Measurements from ENCODE around the gene DOP1A.

DNA sequence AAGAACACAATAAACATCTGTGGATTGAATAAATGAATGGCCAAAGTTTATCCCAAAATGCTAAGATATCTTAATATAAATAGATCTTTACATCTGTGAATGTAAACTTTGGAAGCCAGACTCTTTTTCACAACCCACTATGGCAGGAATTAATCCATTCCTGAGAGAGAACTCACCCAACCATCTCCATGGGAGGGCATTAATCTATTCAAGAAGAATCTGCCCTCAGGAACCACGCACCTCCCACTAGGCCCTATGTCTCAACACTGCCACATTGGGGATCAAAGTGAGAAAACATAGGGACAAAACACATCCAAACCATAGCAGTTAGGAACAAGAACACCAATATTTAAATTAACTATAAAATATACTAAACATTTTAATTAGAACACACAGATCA, 5.2 kb upstream of the DOP1A start:
- no peak for TF ChIP-seq EP300 (IDR thresholded peaks at IDR 0.05; ENCODE audit: borderline replicate concordance)
- TF ChIP-seq, protein P1, sequence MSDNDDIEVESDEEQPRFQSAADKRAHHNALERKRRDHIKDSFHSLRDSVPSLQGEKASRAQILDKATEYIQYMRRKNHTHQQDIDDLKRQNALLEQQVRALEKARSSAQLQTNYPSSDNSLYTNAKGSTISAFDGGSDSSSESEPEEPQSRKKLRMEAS (IDR thresholded peaks at IDR 0.05), result no peak
- no peak for TF ChIP-seq ZBTB7A (IDR thresholded peaks at IDR 0.05; ENCODE audit: low read depth)
- TF ChIP-seq CEBPB (IDR thresholded peaks at IDR 0.05), result no peak
- TF ChIP-seq, protein P2, sequence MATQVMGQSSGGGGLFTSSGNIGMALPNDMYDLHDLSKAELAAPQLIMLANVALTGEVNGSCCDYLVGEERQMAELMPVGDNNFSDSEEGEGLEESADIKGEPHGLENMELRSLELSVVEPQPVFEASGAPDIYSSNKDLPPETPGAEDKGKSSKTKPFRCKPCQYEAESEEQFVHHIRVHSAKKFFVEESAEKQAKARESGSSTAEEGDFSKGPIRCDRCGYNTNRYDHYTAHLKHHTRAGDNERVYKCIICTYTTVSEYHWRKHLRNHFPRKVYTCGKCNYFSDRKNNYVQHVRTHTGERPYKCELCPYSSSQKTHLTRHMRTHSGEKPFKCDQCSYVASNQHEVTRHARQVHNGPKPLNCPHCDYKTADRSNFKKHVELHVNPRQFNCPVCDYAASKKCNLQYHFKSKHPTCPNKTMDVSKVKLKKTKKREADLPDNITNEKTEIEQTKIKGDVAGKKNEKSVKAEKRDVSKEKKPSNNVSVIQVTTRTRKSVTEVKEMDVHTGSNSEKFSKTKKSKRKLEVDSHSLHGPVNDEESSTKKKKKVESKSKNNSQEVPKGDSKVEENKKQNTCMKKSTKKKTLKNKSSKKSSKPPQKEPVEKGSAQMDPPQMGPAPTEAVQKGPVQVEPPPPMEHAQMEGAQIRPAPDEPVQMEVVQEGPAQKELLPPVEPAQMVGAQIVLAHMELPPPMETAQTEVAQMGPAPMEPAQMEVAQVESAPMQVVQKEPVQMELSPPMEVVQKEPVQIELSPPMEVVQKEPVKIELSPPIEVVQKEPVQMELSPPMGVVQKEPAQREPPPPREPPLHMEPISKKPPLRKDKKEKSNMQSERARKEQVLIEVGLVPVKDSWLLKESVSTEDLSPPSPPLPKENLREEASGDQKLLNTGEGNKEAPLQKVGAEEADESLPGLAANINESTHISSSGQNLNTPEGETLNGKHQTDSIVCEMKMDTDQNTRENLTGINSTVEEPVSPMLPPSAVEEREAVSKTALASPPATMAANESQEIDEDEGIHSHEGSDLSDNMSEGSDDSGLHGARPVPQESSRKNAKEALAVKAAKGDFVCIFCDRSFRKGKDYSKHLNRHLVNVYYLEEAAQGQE (IDR thresholded peaks at IDR 0.05; ENCODE audit: low read depth), result no peak
- no peak for TF ChIP-seq TCF12 (IDR thresholded peaks at IDR 0.05; ENCODE audit: low read depth)
- no peak for TF ChIP-seq TAF1 (IDR thresholded peaks at IDR 0.05; ENCODE audit: low read depth)
- no peak for TF ChIP-seq YY1 (IDR thresholded peaks at IDR 0.05; ENCODE audit: low read depth)
- TF ChIP-seq RAD21 (IDR thresholded peaks at IDR 0.05; ENCODE audit: low read depth), result no peak
- no peak for TF ChIP-seq NFIC (IDR thresholded peaks at IDR 0.05)
- no peak for TF ChIP-seq EGR1 (IDR thresholded peaks at IDR 0.05)
